H1 (cell line): ENCODE measurements around the gene SEC11A.

Source experiments
- CBX5 ChIP-seq: fragments of 300-800, 300-1000 bp; sonication (generic); IDR thresholded peaks from 2 replicates; pipeline ENCODE4 v1.7.1; 2016; ENCODE audit warnings: antibody characterized with exemption, low read length, low read depth
- EGR1 ChIP-seq: IDR thresholded peaks from 2 replicates; pipeline ENCODE4 v1.6.1; 2011; ENCODE audit warnings: low read depth, low read length, borderline replicate concordance
- SIX5 ChIP-seq: IDR thresholded peaks from 2 replicates; pipeline ENCODE4 v1.6.1; 2011; ENCODE audit warnings: mild to moderate bottlenecking, low read depth, low read length
- SP2 ChIP-seq: IDR thresholded peaks from 2 replicates; pipeline ENCODE4 v1.6.1; 2012; ENCODE audit warnings: mild to moderate bottlenecking, low read length, inconsistent platforms
- TAF1 ChIP-seq: IDR thresholded peaks from 2 replicates; pipeline ENCODE4 v1.6.1; 2011; ENCODE audit warnings: mild to moderate bottlenecking, low read depth, low read length
- ZNF274 ChIP-seq: IDR thresholded peaks from 2 replicates; pipeline ENCODE4 v1.7.0; 2012; ENCODE audit warnings: low read length, borderline replicate concordance; ENCODE audit errors: extremely low read depth
- TF ChIP-seq, protein P1 (sequence below), 3 experiments: IDR thresholded peaks; 1 replicate in 2 of 3; 2 replicates in 1 of 3; pipeline versions ENCODE4 v1.5.1 to v1.6.1; 2011; ENCODE audit warnings: low read length in 3 of 3, mild to moderate bottlenecking in 3 of 3, inconsistent platforms in 2 of 3, low read depth in 1 of 3, moderate library complexity in 1 of 3; ENCODE audit not compliant: insufficient read depth in 1 of 3; ENCODE audit errors: control extremely low read depth in 1 of 3

DNA sequence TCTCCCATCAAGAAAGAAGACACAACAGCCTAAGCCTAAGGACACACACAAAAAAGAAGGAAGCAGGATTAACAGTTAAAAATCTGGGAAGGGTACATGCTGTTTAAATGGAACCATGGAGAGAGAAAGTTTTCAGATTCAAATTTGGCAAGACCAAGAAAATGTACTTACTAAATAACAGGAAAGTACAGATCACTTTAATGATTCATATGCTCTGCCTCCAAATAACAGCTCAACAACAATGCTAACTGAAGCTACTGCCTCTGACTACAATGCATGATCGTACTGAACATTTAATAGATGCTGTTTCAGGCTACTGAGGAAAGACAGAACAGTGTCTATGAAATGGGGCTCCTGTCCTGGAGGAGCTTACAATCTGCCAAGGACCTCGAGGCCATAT is 49.6 kb downstream of the SEC11A start:
- TF ChIP-seq, protein P1, sequence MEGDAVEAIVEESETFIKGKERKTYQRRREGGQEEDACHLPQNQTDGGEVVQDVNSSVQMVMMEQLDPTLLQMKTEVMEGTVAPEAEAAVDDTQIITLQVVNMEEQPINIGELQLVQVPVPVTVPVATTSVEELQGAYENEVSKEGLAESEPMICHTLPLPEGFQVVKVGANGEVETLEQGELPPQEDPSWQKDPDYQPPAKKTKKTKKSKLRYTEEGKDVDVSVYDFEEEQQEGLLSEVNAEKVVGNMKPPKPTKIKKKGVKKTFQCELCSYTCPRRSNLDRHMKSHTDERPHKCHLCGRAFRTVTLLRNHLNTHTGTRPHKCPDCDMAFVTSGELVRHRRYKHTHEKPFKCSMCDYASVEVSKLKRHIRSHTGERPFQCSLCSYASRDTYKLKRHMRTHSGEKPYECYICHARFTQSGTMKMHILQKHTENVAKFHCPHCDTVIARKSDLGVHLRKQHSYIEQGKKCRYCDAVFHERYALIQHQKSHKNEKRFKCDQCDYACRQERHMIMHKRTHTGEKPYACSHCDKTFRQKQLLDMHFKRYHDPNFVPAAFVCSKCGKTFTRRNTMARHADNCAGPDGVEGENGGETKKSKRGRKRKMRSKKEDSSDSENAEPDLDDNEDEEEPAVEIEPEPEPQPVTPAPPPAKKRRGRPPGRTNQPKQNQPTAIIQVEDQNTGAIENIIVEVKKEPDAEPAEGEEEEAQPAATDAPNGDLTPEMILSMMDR (IDR thresholded peaks at IDR 0.05; ENCODE audit: control extremely low read depth in 1 of 3, insufficient read depth in 1 of 3, low read depth in 1 of 3, low read length in 3 of 3) = no peak
- no peak for TF ChIP-seq ZNF274
- no peak for TF ChIP-seq TAF1
- no peak for TF ChIP-seq EGR1
- TF ChIP-seq SIX5 = no peak
- TF ChIP-seq SP2 = no peak
- TF ChIP-seq CBX5 = no peak
